MM.1S (cell line): ENCODE measurements around the gene OCLN.

ENCODE experiments used
- EZH2 ChIP-seq: fragments of 300-600 bp; sonication (generic); optimal IDR thresholded peaks from 2 replicates; pipeline ENCODE3; 2017; ENCODE audit warnings: low read depth, mild to moderate bottlenecking, antibody characterized with exemption, low read length, mixed read lengths
- EZH2phosphoT487 ChIP-seq: fragments of 300-600 bp; sonication (generic); IDR thresholded peaks from 2 replicates; pipeline ENCODE4 v1.6.1; 2018; ENCODE audit warnings: antibody characterized with exemption, low read length
- TF ChIP-seq, protein P1 (sequence below): fragments of 300-600 bp; sonication (generic); IDR thresholded peaks from 2 replicates; pipeline ENCODE4 v1.5.1; 2016; ENCODE audit warnings: antibody characterized with exemption, low read length, mixed read lengths

- TF ChIP-seq, protein P1, sequence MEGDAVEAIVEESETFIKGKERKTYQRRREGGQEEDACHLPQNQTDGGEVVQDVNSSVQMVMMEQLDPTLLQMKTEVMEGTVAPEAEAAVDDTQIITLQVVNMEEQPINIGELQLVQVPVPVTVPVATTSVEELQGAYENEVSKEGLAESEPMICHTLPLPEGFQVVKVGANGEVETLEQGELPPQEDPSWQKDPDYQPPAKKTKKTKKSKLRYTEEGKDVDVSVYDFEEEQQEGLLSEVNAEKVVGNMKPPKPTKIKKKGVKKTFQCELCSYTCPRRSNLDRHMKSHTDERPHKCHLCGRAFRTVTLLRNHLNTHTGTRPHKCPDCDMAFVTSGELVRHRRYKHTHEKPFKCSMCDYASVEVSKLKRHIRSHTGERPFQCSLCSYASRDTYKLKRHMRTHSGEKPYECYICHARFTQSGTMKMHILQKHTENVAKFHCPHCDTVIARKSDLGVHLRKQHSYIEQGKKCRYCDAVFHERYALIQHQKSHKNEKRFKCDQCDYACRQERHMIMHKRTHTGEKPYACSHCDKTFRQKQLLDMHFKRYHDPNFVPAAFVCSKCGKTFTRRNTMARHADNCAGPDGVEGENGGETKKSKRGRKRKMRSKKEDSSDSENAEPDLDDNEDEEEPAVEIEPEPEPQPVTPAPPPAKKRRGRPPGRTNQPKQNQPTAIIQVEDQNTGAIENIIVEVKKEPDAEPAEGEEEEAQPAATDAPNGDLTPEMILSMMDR, result no peak
- TF ChIP-seq EZH2 (no peak), EZH2phosphoT487 (no peak)
Measured at GRCh38 chr5:69492923-69493395, 369 bp downstream of the OCLN start.
